ENCODE results near the gene KDM1A. TPM values are rescaled to one million over a fixed set of nuclear protein-coding genes. Genes with fewer than 3 reads are reported as not detected.
A peak's percentile ranks its signal among the peaks of the same experiment; 100 is the strongest.

Gene KDM1A
- total RNA-seq, 1 experiment from 2014 or later, result 204 TPM

DNA sequence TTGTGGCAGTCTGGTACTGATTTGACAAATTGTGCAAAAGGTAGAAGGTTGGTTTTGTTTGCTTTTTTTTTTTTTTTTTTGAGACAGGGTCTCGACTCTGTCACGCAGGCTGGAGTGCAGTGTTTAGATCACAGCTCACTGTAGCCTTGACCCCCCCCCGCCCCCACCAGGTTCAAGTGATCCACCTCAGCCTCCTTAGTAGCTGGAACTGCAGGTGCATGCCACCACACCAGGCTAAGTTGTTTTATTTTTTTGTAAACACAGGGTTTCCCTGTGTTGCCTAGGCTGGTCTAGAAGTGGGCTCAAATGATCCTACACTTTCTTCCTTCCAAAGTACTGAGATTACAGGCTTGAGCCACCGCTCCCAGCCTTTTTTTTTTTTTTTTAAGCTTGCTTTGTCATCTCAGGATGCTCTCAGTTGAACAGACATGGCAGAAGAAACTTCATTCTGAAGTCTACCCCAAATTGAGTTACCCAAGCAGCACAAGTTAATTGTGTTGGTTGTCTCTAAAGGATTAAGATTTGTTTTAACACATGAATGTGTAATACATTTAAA is 8.2 kb downstream of the KDM1A start:
- TF ChIP-seq, protein P1, sequence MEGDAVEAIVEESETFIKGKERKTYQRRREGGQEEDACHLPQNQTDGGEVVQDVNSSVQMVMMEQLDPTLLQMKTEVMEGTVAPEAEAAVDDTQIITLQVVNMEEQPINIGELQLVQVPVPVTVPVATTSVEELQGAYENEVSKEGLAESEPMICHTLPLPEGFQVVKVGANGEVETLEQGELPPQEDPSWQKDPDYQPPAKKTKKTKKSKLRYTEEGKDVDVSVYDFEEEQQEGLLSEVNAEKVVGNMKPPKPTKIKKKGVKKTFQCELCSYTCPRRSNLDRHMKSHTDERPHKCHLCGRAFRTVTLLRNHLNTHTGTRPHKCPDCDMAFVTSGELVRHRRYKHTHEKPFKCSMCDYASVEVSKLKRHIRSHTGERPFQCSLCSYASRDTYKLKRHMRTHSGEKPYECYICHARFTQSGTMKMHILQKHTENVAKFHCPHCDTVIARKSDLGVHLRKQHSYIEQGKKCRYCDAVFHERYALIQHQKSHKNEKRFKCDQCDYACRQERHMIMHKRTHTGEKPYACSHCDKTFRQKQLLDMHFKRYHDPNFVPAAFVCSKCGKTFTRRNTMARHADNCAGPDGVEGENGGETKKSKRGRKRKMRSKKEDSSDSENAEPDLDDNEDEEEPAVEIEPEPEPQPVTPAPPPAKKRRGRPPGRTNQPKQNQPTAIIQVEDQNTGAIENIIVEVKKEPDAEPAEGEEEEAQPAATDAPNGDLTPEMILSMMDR (conservative IDR thresholded peaks at IDR 0.05), result no peak
- Mint-ChIP-seq H3K36me3 (ENCODE audit: insufficient read depth in 1 of 3, low read depth in 3 of 3) (peaks cover 16 to 27% (median 17%) of the 10 kb centered on the region in 3 experiments), H3K27ac (0 out of 7 replicates have a peak overlapping the region, but pooled peaks of 1 of the 3 experiments have one; percentile 14), H3K4me3 (no peak overlapping the region), H3K9me3 (peaks cover 13 to 15% of the 10 kb centered on the region in 2 experiments), H3K27me3 (ENCODE audit: low read depth) (no peaks in the 10 kb centered on the region), H3K4me1 (peaks cover 36 to 46% of the 10 kb centered on the region in 2 experiments)
- Histone ChIP-seq H4K8ac (replicated peaks; ENCODE audit: insufficient read length, low read depth, low read length) (no peak overlapping the region), H3K4ac (ENCODE audit: low read depth, low read length) (no peak overlapping the region), H2BK120ac (ENCODE audit: low read depth, low read length, poor library complexity, severe bottlenecking) (no peak overlapping the region), H3K23me2 (ENCODE audit: insufficient read length, low read depth, low read length, poor library complexity, severe bottlenecking) (no peaks in the 10 kb centered on the region), H3K23ac (ENCODE audit: insufficient read length, low read depth, low read length) (no peak overlapping the region), H3K14ac (ENCODE audit: insufficient read depth, low read length) (no peak overlapping the region), H4K20me1 (ENCODE audit: control insufficient read depth, insufficient read depth, insufficient read length) (no peaks in the 10 kb centered on the region), H2BK12ac (ENCODE audit: insufficient read length, low read depth, low read length) (no peak overlapping the region), H4K91ac (ENCODE audit: insufficient read length, low read depth, low read length) (no peak overlapping the region), H3K79me2 (ENCODE audit: insufficient read depth, low read length) (peaks cover 75% of the 10 kb centered on the region), H3K56ac (ENCODE audit: insufficient read length, low read depth, low read length) (no peak overlapping the region), H3K9ac (ENCODE audit: extremely low read depth, insufficient read length, low read length) (no peak overlapping the region), H2AFZ (ENCODE audit: low read length) (no peak overlapping the region), H3K18ac (ENCODE audit: insufficient read length, low read depth, low read length) (no peak overlapping the region), H2AK5ac (ENCODE audit: insufficient read length, low read length) (no peak overlapping the region), H2BK15ac (ENCODE audit: low read depth, low read length) (no peak overlapping the region), H3T11ph (ENCODE audit: low read length) (no peak overlapping the region), H3K79me1 (ENCODE audit: insufficient read depth, low read depth, low read length, poor library complexity, severe bottlenecking) (no peaks in the 10 kb centered on the region), H3K4me1 (ENCODE audit: insufficient read depth, low read length) (no peaks in the 10 kb centered on the region), H2BK5ac (ENCODE audit: insufficient read length, low read length) (no peak overlapping the region), H3K27me3 (ENCODE audit: insufficient read depth, low read length) (no peaks in the 10 kb centered on the region), H4K5ac (ENCODE audit: insufficient read length, low read depth, low read length) (no peak overlapping the region), H2BK20ac (ENCODE audit: low read depth, low read length, poor library complexity, severe bottlenecking) (no peak overlapping the region), H3K9me3 (ENCODE audit: control insufficient read depth, low read depth, low read length) (no peaks in the 10 kb centered on the region), H3K4me2 (ENCODE audit: insufficient read depth, insufficient read length, low read length) (no peak overlapping the region), H3K27ac (ENCODE audit: insufficient read length, low read depth, low read length) (no peak overlapping the region)
- no CpG with 5 or more reads among the region's 4 CpGs for WGBS (ENCODE audit: extremely low coverage, insufficient read length, low lambda C conversion rate)
- no peak for DNase-seq

Measured in H9 (cell line).